AG04450 (cell line): ENCODE measurements around the gene GRIA1. TPM values are rescaled to one million over a fixed set of nuclear protein-coding genes. Genes with fewer than 3 reads are reported as not detected.

Source experiments
- CTCF ChIA-PET: fragments of 300-600, 350-600 bp; formaldehyde crosslinking; extraction: SDS; loops from one replicate; lab custom pipeline; 2022; ENCODE audit warnings: antibody characterized with exemption, inconsistent platforms; lab: Charles Lee
- POLR2A ChIA-PET: fragments of 350-600 bp; formaldehyde crosslinking; extraction: SDS; loops from one replicate; lab custom pipeline; 2021; ENCODE audit warnings: antibody characterized with exemption, inconsistent platforms; lab: Yijun Ruan, JAX
- DNase-seq: peaks from one replicate; pipeline ENCODE4 v3.0.0-alpha.2; 2011; ENCODE audit warnings: low read depth, low spot score
- H3K27ac ChIP-seq: one replicate; pipeline ENCODE4 v1.5.1; 2012; ENCODE audit warnings: low read depth, low read length, control low read depth
- H3K27me3 ChIP-seq: one replicate; pipeline ENCODE4 v1.6.0; 2012; ENCODE audit warnings: low read length; ENCODE audit not compliant: control insufficient read depth, insufficient read depth
- H3K4me3 ChIP-seq: 2 replicates; pipeline ENCODE4 v1.5.1; 2011; ENCODE audit warnings: mild to moderate bottlenecking, low read depth, low read length, control low read depth
- H3K9me3 ChIP-seq: 2 replicates; pipeline ENCODE4 v1.5.1; 2012; ENCODE audit warnings: low read length; ENCODE audit not compliant: control insufficient read depth, insufficient read depth
- CTCF ChIP-seq: IDR thresholded peaks from 2 replicates; pipeline ENCODE4 v1.5.1; 2011; ENCODE audit warnings: low read depth, low read length, control low read depth, inconsistent platforms
- polyA plus RNA-seq: library from polyadenylated mRNA; depleted of rRNA; stranded (reverse); fragments of >200 nt; gene quantifications from 2 replicates; pipeline ENCODE4 v1.2.3, GENCODE V29; 2011

GRIA1 gene
- polyA plus RNA-seq, 1 experiment, result 0.42 TPM

GRCh38 chr5:153480401-153480800 is 10.1 kb upstream of the GRIA1 start:
- TF ChIP-seq CTCF, result no peak
- DNase-seq, result no peak
- ChIA-PET POLR2A (no interaction called here), CTCF (no interaction called here)
- Histone ChIP-seq H3K27me3 (no peaks in the 10 kb centered on the region), H3K27ac (no peak overlapping the region), H3K9me3 (no peaks in the 10 kb centered on the region), H3K4me3 (no peak overlapping the region)

- no peak for TF ChIP-seq CTCF
- Histone ChIP-seq H3K27me3 (no peaks in the 10 kb centered on the region), H3K4me3 (no peak overlapping the region), H3K9me3 (no peaks in the 10 kb centered on the region), H3K27ac (no peak overlapping the region)
- DNase-seq, result no peak
- ChIA-PET CTCF (no interaction called here), POLR2A (no interaction called here)
These were observed 7.0 kb upstream of the GRIA1 start for GRCh38 chr5:153483482-153483881.

- ChIA-PET POLR2A (no interaction called here), CTCF (interaction anchor here (0.7 to 1.8 kb wide), 2 partner anchors 12 to 424 kb away, joined by 5 read pairs; no protein-coding TSS in a partner anchor)
- TF ChIP-seq CTCF, result no peak
- no peak overlapping the region for H3K27ac ChIP-seq
- no peak overlapping the region for H3K4me3 ChIP-seq
- H3K9me3 ChIP-seq, result no peaks in the 10 kb centered on the region
- DNase-seq, result no peak
- H3K27me3 ChIP-seq, result peaks cover 6% of the 10 kb centered on the region
These were observed 4.8 kb upstream of the GRIA1 start for GRCh38 chr5:153485641-153486040.

- ChIA-PET POLR2A (no interaction called here), CTCF (no interaction called here)
- Histone ChIP-seq H3K27ac (no peak overlapping the region), H3K9me3 (no peaks in the 10 kb centered on the region), H3K27me3 (peaks cover 10% of the 10 kb centered on the region), H3K4me3 (no peak overlapping the region)
- no peak for DNase-seq
- TF ChIP-seq CTCF, result no peak
These were observed 3.7 kb upstream of the GRIA1 start for GRCh38 chr5:153486771-153487170.

- ChIA-PET POLR2A (no interaction called here), CTCF (interaction anchor here (0.6 to 0.9 kb wide), 4 partner anchors 14 to 1539 kb away, joined by 3 to 4 read pairs (median 3); no protein-coding TSS in a partner anchor)
- Histone ChIP-seq H3K4me3 (no peak overlapping the region), H3K9me3 (no peaks in the 10 kb centered on the region), H3K27me3 (peaks cover 10% of the 10 kb centered on the region), H3K27ac (no peak overlapping the region)
- no peak for TF ChIP-seq CTCF
- no peak for DNase-seq
These were observed 859 bp upstream of the GRIA1 start for GRCh38 chr5:153489611-153490010.
